Type B pancreatic cell (in vitro differentiated cells): Measurements from ENCODE around the gene MMGT1. TPM values are rescaled to one million over a fixed set of nuclear protein-coding genes. Genes with fewer than 3 reads are reported as not detected.
"Not testable (repeated sequence)": the region's sequence is repeated elsewhere in the genome, so short reads cannot be mapped to it uniquely, and the experiment has no call there.

Experiments used
- DNase-seq: peaks from one replicate; pipeline ENCODE4 v3.0.0; 2021; ENCODE audit warnings: mixed read lengths; ENCODE audit not compliant: unreplicated experiment; ENCODE audit errors: extremely low spot score
- H3K27ac Mint-ChIP-seq: 2 replicates; pipeline ENCODE4 v1.8.0; 2021; ENCODE audit warnings: mild to moderate bottlenecking, mixed read lengths
- H3K27me3 Mint-ChIP-seq: 2 replicates; pipeline ENCODE4 v1.8.0; 2021; ENCODE audit warnings: mixed read lengths
- H3K36me3 Mint-ChIP-seq: 2 replicates; pipeline ENCODE4 v1.8.0; 2021; ENCODE audit warnings: mixed read lengths
- H3K4me1 Mint-ChIP-seq: one replicate; pipeline ENCODE4 v1.8.0; 2021; ENCODE audit warnings: mixed read lengths; ENCODE audit not compliant: unreplicated experiment
- H3K4me3 Mint-ChIP-seq: 2 replicates; pipeline ENCODE4 v1.8.0; 2021; ENCODE audit warnings: mild to moderate bottlenecking, mixed read lengths
- H3K9me3 Mint-ChIP-seq: 2 replicates; pipeline ENCODE4 v1.8.0; 2021; ENCODE audit warnings: mixed read lengths
- total RNA-seq: library from RNA; stranded (reverse); gene quantifications from 2 replicates; pipeline ENCODE4 v1.2.1, GENCODE V29; 2021; ENCODE audit warnings: low replicate concordance
- TF ChIP-seq, protein P1 (sequence below): fragments of 200-600 bp; sonication (generic); conservative IDR thresholded peaks from 2 replicates; pipeline ENCODE4 v1.5.0; 2021; ENCODE audit warnings: antibody characterized with exemption, mild to moderate bottlenecking

Gene MMGT1
- total RNA-seq, 1 donor from 2014 or later = 19.3 TPM

DNA sequence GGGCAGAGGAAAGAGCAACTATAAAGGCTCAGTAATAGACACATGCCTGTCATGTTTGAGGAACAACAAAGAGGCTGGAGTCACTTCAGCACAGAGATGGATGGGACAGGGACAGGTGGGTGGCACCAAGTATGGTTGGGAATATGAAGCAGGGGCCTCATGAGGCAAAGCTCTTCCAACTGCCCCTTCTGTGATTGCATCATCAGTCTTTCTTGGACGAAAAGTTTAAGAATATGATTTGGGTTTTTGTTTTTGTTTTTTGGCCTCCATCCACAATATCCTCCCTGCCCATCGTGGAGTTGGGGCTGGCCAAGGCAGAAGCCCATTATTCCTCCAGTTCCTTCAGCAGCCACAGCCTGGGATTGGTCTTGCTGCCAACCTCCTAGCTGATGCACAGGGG is 45.9 kb downstream of the MMGT1 start:
- Mint-ChIP-seq H3K9me3 (no peaks in the 10 kb centered on the region), H3K4me3 (no peak overlapping the region), H3K4me1 (no peaks in the 10 kb centered on the region), H3K27me3 (no peaks in the 10 kb centered on the region), H3K27ac (no peak overlapping the region), H3K36me3 (no peaks in the 10 kb centered on the region)
- DNase-seq = no peak
- TF ChIP-seq, protein P1, sequence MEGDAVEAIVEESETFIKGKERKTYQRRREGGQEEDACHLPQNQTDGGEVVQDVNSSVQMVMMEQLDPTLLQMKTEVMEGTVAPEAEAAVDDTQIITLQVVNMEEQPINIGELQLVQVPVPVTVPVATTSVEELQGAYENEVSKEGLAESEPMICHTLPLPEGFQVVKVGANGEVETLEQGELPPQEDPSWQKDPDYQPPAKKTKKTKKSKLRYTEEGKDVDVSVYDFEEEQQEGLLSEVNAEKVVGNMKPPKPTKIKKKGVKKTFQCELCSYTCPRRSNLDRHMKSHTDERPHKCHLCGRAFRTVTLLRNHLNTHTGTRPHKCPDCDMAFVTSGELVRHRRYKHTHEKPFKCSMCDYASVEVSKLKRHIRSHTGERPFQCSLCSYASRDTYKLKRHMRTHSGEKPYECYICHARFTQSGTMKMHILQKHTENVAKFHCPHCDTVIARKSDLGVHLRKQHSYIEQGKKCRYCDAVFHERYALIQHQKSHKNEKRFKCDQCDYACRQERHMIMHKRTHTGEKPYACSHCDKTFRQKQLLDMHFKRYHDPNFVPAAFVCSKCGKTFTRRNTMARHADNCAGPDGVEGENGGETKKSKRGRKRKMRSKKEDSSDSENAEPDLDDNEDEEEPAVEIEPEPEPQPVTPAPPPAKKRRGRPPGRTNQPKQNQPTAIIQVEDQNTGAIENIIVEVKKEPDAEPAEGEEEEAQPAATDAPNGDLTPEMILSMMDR = no peak

DNA sequence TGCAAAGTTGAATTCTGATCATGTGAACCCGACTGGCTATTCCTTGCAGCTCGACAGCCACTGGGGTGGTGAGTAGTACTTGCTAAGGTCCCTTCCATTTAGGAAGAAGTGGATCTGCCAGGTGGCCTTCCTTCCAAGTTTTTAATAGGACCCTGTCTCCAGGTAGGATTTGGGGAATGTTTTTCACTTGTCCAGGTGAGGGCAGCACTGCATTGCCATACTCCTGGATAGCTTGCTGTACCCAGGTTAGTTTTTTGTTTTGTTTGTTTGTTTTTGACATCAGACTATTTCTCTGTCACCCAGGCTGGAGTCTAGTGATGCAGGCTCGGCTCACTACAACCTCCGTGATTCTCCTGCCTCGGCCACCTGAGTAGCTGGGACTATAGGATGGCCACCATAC is 50.4 kb downstream of the MMGT1 start:
- TF ChIP-seq, protein P1 = no peak
- H3K27me3 Mint-ChIP-seq = no peaks in the 10 kb centered on the region
- H3K4me3 Mint-ChIP-seq = no peak overlapping the region
- H3K9me3 Mint-ChIP-seq = no peaks in the 10 kb centered on the region
- no peaks in the 10 kb centered on the region for H3K4me1 Mint-ChIP-seq
- no peak overlapping the region for H3K27ac Mint-ChIP-seq
- no peaks in the 10 kb centered on the region for H3K36me3 Mint-ChIP-seq
- no peak for DNase-seq

DNA sequence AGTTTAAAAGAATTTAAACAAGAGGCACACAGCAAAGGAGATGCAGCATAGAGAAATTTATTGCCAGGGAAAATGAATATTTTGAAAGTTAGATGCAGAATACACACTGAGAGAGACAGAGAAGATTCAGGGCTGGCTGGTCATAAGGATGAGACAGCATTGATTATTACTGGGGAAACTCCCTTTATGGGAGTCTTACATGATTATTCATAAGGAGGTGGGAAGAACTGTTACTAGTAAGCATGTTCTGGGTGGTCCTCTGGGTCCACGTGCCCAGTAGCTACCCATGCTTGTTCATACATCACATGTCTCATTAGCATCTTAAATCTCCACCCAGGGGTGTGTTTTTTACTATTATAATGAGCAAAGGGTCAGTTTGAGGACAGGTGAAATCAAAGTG is 53.3 kb downstream of the MMGT1 start:
- DNase-seq, H3K36me3 Mint-ChIP-seq, H3K9me3 Mint-ChIP-seq, H3K4me3 Mint-ChIP-seq, H3K27me3 Mint-ChIP-seq, H3K27ac Mint-ChIP-seq, H3K4me1 Mint-ChIP-seq: not testable (repeated sequence)

DNA sequence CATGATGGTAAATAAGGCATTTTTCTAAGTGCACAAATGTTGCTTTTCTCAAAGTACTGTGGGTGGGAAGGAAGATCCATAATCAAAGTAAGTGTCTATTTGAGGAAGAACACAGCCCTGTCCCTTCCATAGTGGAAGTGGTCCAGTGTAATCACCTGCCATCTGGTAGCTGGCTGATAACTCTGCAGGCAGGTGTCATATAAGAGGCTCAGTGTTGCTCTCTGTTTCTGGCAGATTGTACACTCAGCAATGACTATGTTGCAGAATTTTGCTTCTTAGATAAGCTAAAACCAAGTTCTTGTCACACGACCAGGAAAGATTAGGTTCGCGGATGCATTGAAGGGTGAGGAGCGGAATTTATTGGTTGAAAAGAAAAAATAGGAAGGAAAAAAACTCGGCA is 59.4 kb downstream of the MMGT1 start:
- no peaks in the 10 kb centered on the region for H3K36me3 Mint-ChIP-seq
- no peak overlapping the region for H3K4me3 Mint-ChIP-seq
- no peaks in the 10 kb centered on the region for H3K27me3 Mint-ChIP-seq
- H3K4me1 Mint-ChIP-seq = no peaks in the 10 kb centered on the region
- no peak for DNase-seq
- TF ChIP-seq, protein P1 = no peak
- H3K27ac Mint-ChIP-seq = no peak overlapping the region
- H3K9me3 Mint-ChIP-seq = no peaks in the 10 kb centered on the region

Other genes with a start within 250 kb of the MMGT1 start
- not detected in 2 replicates for gene CT45A3, start 205.8 kb downstream of the MMGT1 start, total RNA-seq
- gene CT45A5, start 188.5 kb downstream of the MMGT1 start, total RNA-seq = not detected in 2 replicates
- gene CT45A6, start 171.2 kb downstream of the MMGT1 start, total RNA-seq = not detected in 2 replicates
- gene CT45A2, start 154.0 kb downstream of the MMGT1 start, total RNA-seq = not detected in 2 replicates
- gene CT45A7, start 136.7 kb downstream of the MMGT1 start, total RNA-seq = not detected in 2 replicates
- not detected in 2 replicates for gene CT45A8, start 119.5 kb downstream of the MMGT1 start, total RNA-seq
- gene CT45A9, start 102.2 kb downstream of the MMGT1 start, total RNA-seq = not detected in 2 replicates
- gene CT45A10, start 80.5 kb downstream of the MMGT1 start, total RNA-seq = not detected in 2 replicates
- not detected in 2 replicates for gene SAGE1, start 80.3 kb downstream of the MMGT1 start, total RNA-seq
- gene SLC9A6, start 11.4 kb upstream of the MMGT1 start, total RNA-seq = 10.7 and 15.8 TPM in 2 replicates
- gene FHL1, start 173.5 kb upstream of the MMGT1 start, total RNA-seq = 4.4 and 55.3 TPM in 2 replicates